PC-3 (cell line): ENCODE data around the gene UBE2B.
"Not testable (repeated sequence)": the region's sequence is repeated elsewhere in the genome, so short reads cannot be mapped to it uniquely, and the experiment has no call there.

Experiments
- CTCF ChIP-seq: fragments of 300-600 bp; sonication (generic); conservative IDR thresholded peaks from 2 replicates; pipeline ENCODE4 v1.5.1; 2017; ENCODE audit warnings: antibody characterized with exemption, low read depth, mild to moderate bottlenecking, low read length
- EZH2 ChIP-seq: fragments of 300-600 bp; sonication (generic); IDR thresholded peaks from one replicate; pipeline ENCODE4 v1.6.1; 2017; ENCODE audit warnings: antibody characterized with exemption, mild to moderate bottlenecking, low read length; ENCODE audit not compliant: unreplicated experiment
- EZH2phosphoT487 ChIP-seq: fragments of 300-600 bp; sonication (generic); IDR thresholded peaks from 2 replicates; pipeline ENCODE4 v1.6.1; 2018; ENCODE audit warnings: mild to moderate bottlenecking, antibody characterized with exemption, low read length, borderline replicate concordance

GRCh38 chr5:134373633-134374032 lies 2.3 kb downstream of the UBE2B start:
- not testable (repeated sequence) for TF ChIP-seq CTCF, EZH2, EZH2phosphoT487
